Dendritic cell treated with granulocyte-macrophage colony-stimulating factor and Interleukin-4, amounts not matched to agents 40 ng/mL and 50 ng/mL, for 4 days (primary cell): ENCODE measurements around the gene C4orf50.

Source experiments
- H3K27ac Mint-ChIP-seq: one replicate; pipeline ENCODE4 v1.8.0; 2022; ENCODE audit warnings: mild to moderate bottlenecking, mixed read lengths
- H3K27me3 Mint-ChIP-seq: one replicate; pipeline ENCODE4 v1.8.0; 2022; ENCODE audit warnings: mild to moderate bottlenecking, mixed read lengths
- H3K36me3 Mint-ChIP-seq: one replicate; pipeline ENCODE4 v1.8.0; 2022; ENCODE audit warnings: low read depth, mixed read lengths
- H3K4me1 Mint-ChIP-seq: one replicate; pipeline ENCODE4 v1.8.0; 2022; ENCODE audit warnings: low read depth, mixed read lengths
- H3K4me3 Mint-ChIP-seq: one replicate; pipeline ENCODE4 v1.8.0; 2022; ENCODE audit warnings: mild to moderate bottlenecking, moderate library complexity, mixed read lengths
- H3K9me3 Mint-ChIP-seq: one replicate; pipeline ENCODE4 v1.8.0; 2022; ENCODE audit warnings: mixed read lengths
- intact Hi-C: fragments of 100-400 bp; cut with micrococcal nuclease; formaldehyde crosslinking; loops from one replicate; pipeline ENCODE4 v1.15.0; 2022

The C4orf50 gene

DNA sequence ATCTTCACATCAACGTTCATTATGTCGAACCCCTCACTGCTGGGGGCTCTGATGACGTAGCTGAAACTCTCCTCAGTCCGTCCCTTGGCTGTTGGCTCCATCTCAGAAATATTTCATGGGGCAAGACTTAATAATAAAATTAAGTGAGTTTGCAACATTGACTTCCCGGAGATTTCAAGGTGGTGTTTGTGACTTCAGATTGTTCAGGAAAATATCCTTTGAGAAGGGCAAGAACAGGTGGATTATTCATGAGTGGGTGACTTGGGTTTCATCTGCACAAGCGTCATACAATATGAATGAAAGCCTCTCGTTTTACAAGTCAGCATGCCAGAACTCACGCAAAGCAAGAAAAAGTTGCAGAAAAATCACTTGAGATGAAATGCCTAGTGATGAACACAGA is at the start of gene C4orf50:
TSS of gene C4orf50 (minus strand) at position 101 of the 400 bp plus-strand sequence.
- Mint-ChIP-seq H3K27me3 (peaks cover 3% of the 10 kb centered on the region), H3K27ac (no peak within 1 kb of the TSS), H3K9me3 (no peaks in the 10 kb centered on the region), H3K4me1 (no peaks in the 10 kb centered on the region), H3K36me3 (no peaks in the 10 kb centered on the region), H3K4me3 (no peak within 1 kb of the TSS)
- intact Hi-C loops = no loop called here

DNA sequence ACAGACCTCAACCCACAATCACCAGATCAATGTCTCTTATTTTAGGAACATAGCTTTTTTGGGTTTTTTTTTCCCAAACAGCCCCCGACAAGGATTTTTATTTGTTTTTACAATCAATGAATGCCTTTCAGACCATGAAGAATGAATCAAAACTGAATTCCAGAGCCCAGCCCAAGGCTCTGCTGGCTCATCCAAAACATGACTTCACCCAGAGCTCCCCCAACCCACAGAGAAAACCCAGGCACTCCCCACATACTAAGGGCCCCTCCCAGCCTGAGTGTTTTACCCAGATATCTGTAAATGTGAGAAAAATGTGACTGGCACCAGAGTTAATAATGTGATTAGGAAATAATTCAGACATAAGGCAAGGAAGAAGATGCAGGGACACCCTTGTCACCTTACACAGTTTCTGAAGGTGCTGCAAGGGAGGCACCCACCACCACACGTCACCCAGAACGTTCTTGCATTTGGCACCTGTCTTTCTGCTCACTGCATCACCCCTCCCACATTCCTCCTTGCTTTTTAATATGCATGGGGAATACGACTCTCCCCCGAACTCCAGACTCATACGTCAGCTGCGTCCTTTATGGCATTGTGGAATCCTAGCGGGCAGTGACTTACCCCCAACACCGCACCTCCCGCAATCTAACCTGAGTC is 47.8 kb upstream of the C4orf50 start:
- no peak overlapping the region for H3K27ac Mint-ChIP-seq
- no peaks in the 10 kb centered on the region for H3K4me1 Mint-ChIP-seq
- no peak overlapping the region for H3K4me3 Mint-ChIP-seq
- H3K27me3 Mint-ChIP-seq = peaks cover 6% of the 10 kb centered on the region
- H3K36me3 Mint-ChIP-seq = no peaks in the 10 kb centered on the region
- peaks cover 15% of the 10 kb centered on the region for H3K9me3 Mint-ChIP-seq
- intact Hi-C loops = no loop called here

DNA sequence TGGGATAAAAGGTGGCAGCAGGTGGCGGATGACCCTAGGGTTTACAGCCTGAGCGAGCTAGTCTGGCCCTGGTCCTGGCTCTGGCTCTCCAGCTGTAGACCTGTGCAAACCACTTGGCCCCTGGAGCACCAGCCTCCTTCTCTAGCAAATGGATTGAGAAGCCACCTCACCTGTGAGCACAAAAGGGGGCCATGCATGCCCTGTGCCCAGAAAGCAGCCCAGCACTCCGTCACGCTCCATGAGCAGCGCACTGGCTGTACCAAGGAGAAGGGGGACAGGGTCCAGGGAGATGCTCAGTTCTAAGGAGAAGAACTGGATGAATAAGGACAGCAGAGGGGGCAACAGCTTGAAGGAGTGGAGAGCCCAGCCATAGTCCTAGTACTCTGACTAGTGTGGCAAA is 46.9 kb upstream of the C4orf50 start:
- no peak overlapping the region for H3K27ac Mint-ChIP-seq
- H3K9me3 Mint-ChIP-seq = peaks cover 24% of the 10 kb centered on the region
- peaks cover 5% of the 10 kb centered on the region for H3K27me3 Mint-ChIP-seq
- H3K4me3 Mint-ChIP-seq = no peak overlapping the region
- no peaks in the 10 kb centered on the region for H3K36me3 Mint-ChIP-seq
- no peaks in the 10 kb centered on the region for H3K4me1 Mint-ChIP-seq
- intact Hi-C loops = no loop called here

DNA sequence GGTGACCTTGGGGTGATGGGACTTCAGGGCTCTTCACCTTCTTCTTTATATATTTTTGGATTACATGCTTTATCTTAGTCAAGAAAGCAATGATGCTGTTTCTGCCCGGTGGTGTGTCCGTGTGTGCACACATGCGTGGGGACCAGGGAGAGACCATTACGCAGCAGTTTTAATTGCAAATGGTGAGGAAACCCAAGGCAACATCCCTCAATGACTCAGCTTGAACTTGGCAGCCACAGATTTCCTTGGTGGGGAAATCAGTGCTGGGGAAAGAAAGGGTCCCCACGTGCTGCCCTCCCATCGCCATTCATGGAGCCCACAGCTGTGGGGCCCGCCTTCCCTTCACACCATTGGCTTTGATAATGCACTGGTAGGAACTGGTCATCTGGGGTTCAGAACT is 46.2 kb upstream of the C4orf50 start:
- Mint-ChIP-seq H3K4me1 (no peaks in the 10 kb centered on the region), H3K27me3 (no peaks in the 10 kb centered on the region), H3K9me3 (peaks cover 31% of the 10 kb centered on the region), H3K27ac (no peak overlapping the region), H3K4me3 (no peak overlapping the region), H3K36me3 (no peaks in the 10 kb centered on the region)
- intact Hi-C loops = no loop called here

DNA sequence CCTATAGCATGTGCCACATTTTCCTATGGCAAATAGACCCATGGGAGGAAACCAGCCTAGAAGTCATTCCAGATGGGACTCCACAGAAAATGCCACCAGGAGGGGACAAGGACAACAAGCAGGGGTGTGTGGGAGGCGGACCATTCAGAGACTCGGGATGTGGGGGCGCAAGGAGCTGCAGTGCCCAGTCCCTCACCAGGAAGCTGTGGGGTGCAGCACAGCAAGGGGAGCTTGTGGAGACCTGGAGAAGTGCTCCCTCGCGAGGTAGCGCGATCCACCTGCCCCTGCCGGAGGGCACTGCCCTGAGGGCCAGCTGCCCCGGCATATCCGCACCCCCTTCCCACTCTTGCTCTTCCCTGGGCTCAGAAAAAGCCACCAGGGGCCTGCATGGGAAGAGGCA is 45.5 kb upstream of the C4orf50 start:
- Mint-ChIP-seq H3K27ac (no peak overlapping the region), H3K36me3 (no peaks in the 10 kb centered on the region), H3K4me1 (no peaks in the 10 kb centered on the region), H3K4me3 (no peak overlapping the region), H3K27me3 (no peaks in the 10 kb centered on the region), H3K9me3 (peaks cover 38% of the 10 kb centered on the region)
- intact Hi-C loops = no loop called here

DNA sequence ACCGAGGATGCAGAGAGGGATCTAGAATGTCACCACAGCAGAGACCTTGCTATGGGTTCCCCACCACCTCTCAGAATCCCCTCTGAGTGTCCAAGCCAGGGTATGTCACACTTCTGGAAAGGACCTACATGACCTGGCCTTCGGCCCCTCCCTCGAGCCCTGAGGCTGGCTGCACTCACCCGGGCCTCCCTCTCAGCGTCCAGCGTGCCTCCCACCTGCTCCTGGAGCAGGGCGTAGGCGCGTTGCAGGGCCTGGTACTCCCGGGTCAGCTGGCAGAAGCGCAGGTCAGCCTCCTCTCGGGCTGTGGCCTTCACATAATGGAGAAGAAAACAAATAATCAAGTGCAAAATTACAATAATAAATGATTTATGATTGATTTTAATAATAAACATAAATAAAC is 43.9 kb upstream of the C4orf50 start:
- no peaks in the 10 kb centered on the region for H3K36me3 Mint-ChIP-seq
- intact Hi-C loops = no loop called here

DNA sequence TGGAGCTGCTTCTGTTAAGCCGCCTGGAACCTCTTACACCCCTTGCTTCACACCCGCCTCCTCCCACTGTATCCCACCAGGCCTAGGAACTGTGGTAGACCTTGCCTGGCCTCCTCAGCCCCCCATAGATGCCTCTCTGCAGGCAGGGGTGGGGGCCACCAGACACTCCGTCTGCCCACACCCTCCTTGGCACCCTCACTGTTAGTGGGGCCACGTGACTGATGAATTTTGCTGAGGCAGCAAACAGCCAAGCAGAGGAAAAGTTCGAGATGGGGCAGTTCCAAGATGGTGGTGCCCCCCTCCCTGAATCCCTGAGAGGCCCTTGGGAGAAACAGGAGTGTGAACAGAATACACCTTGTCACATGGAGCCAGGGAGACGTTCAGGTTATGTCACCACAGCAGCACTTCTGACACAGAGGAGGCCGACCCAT is 41.2 kb upstream of the C4orf50 start:
- Mint-ChIP-seq H3K4me1 (no peaks in the 10 kb centered on the region), H3K27ac (no peak overlapping the region), H3K4me3 (no peak overlapping the region), H3K27me3 (no peaks in the 10 kb centered on the region), H3K36me3 (no peaks in the 10 kb centered on the region), H3K9me3 (peaks cover 61% of the 10 kb centered on the region)
- intact Hi-C loops = no loop called here

More for the DNA sequence above, 43.9 kb upstream of the C4orf50 start:
- no peaks in the 10 kb centered on the region for H3K27me3 Mint-ChIP-seq
- no peak overlapping the region for H3K27ac Mint-ChIP-seq
- no peak overlapping the region for H3K4me3 Mint-ChIP-seq
- no peaks in the 10 kb centered on the region for H3K4me1 Mint-ChIP-seq
- H3K9me3 Mint-ChIP-seq = peaks cover 54% of the 10 kb centered on the region

DNA sequence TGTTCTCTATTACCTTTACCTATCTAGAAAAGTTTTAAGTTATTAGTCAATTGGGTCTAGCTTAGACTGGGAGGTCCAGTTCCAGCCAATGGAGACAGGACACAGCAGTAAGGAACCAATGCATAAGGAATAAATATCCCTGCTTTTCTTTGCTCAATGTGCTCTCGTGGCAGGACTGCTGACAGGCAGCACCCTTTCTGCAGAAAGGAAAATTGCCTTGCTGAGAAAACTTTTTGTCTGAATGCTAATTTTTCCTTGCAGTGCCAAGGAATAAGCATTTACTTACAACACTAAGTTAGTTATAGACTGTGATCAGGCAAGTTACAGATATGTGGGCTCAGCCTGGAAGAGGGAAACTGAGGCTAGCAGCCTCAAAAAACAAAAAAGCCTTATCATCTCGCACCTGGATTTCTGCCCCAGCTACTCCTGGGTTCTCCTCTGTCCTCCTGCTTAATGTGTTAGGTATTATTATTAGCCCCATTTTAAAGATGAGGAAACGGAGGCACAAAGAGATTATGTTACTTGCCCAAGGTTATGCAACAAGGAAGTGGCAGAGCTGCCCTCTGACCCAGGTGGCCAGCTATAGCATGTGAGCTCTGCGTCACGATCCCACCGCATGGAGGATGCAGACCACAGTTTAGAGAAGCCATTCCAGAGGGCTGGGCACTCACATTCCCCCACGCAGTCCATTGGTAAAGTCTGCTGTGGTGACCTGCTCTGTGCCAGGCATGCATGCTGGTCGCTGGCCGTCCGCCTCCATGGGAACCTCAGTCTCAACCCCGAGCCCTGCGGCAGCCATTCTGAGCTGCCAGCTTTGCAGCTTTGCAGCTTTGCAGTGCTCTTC is 40.5 kb upstream of the C4orf50 start:
- H3K27me3 Mint-ChIP-seq = no peaks in the 10 kb centered on the region
- H3K9me3 Mint-ChIP-seq = peaks cover 61% of the 10 kb centered on the region
- no peaks in the 10 kb centered on the region for H3K4me1 Mint-ChIP-seq
- no peak overlapping the region for H3K4me3 Mint-ChIP-seq
- H3K27ac Mint-ChIP-seq = no peak overlapping the region
- intact Hi-C loops = no loop called here
- no peaks in the 10 kb centered on the region for H3K36me3 Mint-ChIP-seq

DNA sequence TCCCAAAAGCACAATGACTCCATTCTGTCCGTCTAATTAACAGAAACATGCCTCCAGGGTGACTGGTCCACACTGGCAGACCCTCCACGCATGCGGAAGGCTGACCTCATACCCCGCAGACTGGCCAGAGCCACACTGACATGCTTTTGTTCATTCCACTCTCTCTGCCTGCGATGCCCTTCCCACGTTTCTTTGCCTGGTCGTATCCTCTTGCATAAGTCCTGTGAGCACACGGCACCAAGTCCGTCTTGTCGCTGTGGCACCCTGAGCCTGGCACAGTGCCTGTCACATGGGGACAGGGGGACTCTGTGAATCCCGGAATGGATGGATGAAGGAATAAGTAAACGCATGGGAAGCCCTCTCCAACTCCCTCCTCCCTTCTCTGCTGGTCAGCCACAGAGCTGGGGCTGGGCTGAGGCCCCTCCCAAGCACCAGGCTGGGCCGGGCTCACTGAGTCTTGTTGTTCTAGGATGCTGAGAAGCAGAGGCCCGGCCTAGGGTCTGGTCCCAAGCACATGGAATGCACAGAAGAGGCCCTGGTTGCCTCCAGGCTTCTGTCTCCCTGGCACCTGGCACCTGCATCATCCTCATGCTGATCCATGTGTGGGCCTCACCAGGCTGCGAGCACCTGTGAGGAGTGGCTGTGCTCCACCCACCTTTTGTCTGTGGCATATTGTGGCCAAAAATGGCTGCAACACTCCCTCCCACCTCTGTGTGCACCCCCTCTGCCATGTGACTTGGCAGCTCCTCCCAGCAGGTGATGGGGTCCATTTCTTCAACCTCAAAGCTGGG is 38.9 kb upstream of the C4orf50 start:
- intact Hi-C loops = no loop called here
- Mint-ChIP-seq H3K4me3 (no peak overlapping the region), H3K27ac (no peak overlapping the region), H3K36me3 (no peaks in the 10 kb centered on the region), H3K9me3 (peaks cover 57% of the 10 kb centered on the region), H3K27me3 (no peaks in the 10 kb centered on the region), H3K4me1 (no peaks in the 10 kb centered on the region)

DNA sequence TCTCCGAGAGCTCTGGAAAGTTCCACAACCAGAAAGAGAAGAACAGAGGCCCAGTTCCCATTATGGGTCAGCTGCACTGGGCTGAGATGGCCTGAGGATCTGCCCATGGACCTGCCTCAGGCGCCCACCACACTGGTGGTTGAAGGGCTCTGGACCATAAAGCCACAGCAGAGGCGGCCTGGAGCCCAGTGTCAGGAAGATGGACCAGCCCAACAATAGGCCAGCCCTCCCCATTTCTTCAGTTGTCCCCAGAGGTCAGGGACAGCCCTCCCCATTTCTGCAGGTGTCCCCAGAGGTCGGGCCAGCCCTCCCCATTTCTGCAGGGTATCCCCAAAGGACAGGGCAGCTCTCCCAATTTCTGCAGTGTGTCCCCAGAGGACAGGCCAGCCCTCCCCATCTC is 37.2 kb upstream of the C4orf50 start:
- no peak overlapping the region for H3K4me3 Mint-ChIP-seq
- H3K27ac Mint-ChIP-seq = no peak overlapping the region
- H3K27me3 Mint-ChIP-seq = no peaks in the 10 kb centered on the region
- H3K9me3 Mint-ChIP-seq = peaks cover 40% of the 10 kb centered on the region
- intact Hi-C loops = no loop called here
- H3K36me3 Mint-ChIP-seq = no peaks in the 10 kb centered on the region
- H3K4me1 Mint-ChIP-seq = no peaks in the 10 kb centered on the region

DNA sequence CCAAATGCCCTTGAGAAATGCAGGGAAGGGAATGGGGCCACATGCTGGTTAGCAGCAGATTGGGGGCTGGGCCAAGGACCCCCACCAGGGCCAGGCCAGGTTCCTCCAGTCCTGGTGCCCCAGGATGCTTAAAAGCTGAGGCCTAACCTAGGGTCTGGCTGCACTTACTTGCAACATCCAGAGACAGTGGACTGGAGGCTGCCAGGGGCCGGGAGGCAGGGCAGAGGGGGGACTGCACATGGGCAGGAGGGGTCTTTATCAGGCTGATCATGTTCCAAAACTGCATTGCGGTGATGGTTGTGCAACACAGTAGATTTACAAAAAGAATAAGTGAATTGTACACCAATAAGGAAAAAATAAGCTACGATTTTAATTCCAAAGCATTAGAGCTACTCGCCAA is 36.8 kb upstream of the C4orf50 start:
- no peaks in the 10 kb centered on the region for H3K27me3 Mint-ChIP-seq
- H3K27ac Mint-ChIP-seq = no peak overlapping the region
- no peaks in the 10 kb centered on the region for H3K36me3 Mint-ChIP-seq
- intact Hi-C loops = no loop called here
- H3K4me1 Mint-ChIP-seq = no peaks in the 10 kb centered on the region
- no peak overlapping the region for H3K4me3 Mint-ChIP-seq
- peaks cover 36% of the 10 kb centered on the region for H3K9me3 Mint-ChIP-seq

DNA sequence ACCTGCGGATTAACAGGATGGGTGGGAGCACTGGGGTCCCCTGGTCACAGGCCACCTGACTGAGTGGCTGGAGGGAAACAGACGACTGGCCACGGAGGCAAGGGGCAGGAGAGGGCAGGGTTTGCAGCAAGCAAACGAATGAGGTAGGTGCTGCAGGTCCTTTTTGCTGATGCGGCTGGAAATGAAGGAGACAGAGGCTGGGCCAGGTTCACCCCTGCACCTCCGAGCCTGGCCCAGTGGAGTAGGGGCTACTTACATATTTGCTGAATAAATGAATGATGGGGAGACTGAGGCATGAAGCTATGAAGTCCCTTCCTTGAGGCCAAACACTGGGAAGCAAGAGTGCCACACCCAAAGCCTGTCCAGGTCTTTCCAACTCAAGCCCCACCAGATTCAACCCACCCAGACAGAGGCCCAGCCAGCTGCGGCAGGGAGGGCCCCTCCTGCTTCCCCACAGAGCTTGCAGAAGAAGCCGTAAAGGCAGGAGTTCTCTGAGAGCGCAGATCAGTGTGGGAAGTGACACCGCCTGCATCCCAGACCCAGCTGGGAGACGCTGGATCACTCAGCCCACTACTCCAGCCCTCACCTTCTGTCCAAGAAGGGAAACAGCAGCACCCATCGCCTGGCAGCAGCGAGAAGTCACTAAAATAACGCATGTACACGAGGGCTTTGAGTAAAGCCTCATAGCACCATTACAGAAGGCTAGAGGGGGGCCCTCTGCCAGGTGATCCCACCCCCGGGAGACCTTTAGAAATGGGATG is 36.1 kb upstream of the C4orf50 start:
- Mint-ChIP-seq H3K27me3 (no peaks in the 10 kb centered on the region), H3K4me3 (no peak overlapping the region), H3K36me3 (no peaks in the 10 kb centered on the region), H3K27ac (no peak overlapping the region), H3K4me1 (no peaks in the 10 kb centered on the region), H3K9me3 (peaks cover 29% of the 10 kb centered on the region)
- intact Hi-C loops = no loop called here

DNA sequence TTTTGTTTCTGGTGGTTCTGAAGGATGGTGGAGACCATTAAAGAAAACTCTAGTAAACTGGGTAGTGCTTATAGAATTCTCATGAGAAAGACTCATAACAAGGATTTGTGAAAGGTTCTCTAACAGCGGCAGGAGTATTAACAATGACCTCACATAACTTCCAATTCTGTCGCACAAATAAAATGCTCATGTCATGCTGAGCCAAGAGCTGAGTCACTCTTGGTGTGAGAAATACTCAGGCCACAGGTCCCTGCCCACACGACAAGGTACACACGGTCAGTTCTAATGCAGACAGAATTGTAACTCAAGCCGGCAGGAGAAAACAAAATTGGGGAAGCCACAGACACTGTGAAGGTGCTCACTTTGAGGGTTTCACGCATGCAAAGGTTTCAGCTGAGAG is 34.4 kb upstream of the C4orf50 start:
- no peak overlapping the region for H3K4me3 Mint-ChIP-seq
- H3K36me3 Mint-ChIP-seq = no peaks in the 10 kb centered on the region
- H3K4me1 Mint-ChIP-seq = no peaks in the 10 kb centered on the region
- intact Hi-C loops = no loop called here
- peaks cover 12% of the 10 kb centered on the region for H3K9me3 Mint-ChIP-seq
- no peak overlapping the region for H3K27ac Mint-ChIP-seq
- no peaks in the 10 kb centered on the region for H3K27me3 Mint-ChIP-seq
